HepG2 (cell line): Measurements from ENCODE around the gene GSK3A. TPM values are rescaled to one million over a fixed set of nuclear protein-coding genes. Genes with fewer than 3 reads are reported as not detected.

ENCODE experiments used
- CHCHD3 ChIP-seq: sonication (generic); formaldehyde crosslinking; IDR thresholded peaks from 2 replicates; pipeline ENCODE4 v1.8.0; 2022; ENCODE audit warnings: mild to moderate bottlenecking, missing genetic modification reagents, moderate library complexity
- KLF15 ChIP-seq: sonication (generic); formaldehyde crosslinking; IDR thresholded peaks from 2 replicates; pipeline ENCODE4 v1.8.1; 2023; ENCODE audit warnings: borderline replicate concordance, mild to moderate bottlenecking, inconsistent platforms, missing genetic modification reagents, mixed read lengths
- MTA3 ChIP-seq: sonication (generic); formaldehyde crosslinking; IDR thresholded peaks from 2 replicates; pipeline ENCODE4 v1.4.0; 2020; ENCODE audit warnings: missing genetic modification reagents
- NR2F2 ChIP-seq: IDR thresholded peaks from 2 replicates; pipeline ENCODE4 v1.6.1; 2012; ENCODE audit warnings: low read depth, inconsistent platforms, borderline replicate concordance
- NR3C1 ChIP-seq: sonication (generic); formaldehyde crosslinking; IDR thresholded peaks from 2 replicates; pipeline ENCODE4 v1.4.0; 2020; ENCODE audit warnings: missing genetic modification reagents
- RXRA ChIP-seq: sonication (generic); formaldehyde crosslinking; IDR thresholded peaks from 2 replicates; pipeline ENCODE4 v1.5.1; 2020; ENCODE audit warnings: missing genetic modification reagents
- SIX4 ChIP-seq: sonication (generic); formaldehyde crosslinking; IDR thresholded peaks from 2 replicates; pipeline ENCODE4 v1.4.0; 2020; ENCODE audit warnings: missing genetic modification reagents
- SNAI1 ChIP-seq: sonication (generic); formaldehyde crosslinking; IDR thresholded peaks from 2 replicates; pipeline ENCODE4 v1.5.0; 2020; ENCODE audit warnings: mild to moderate bottlenecking, missing genetic modification reagents, borderline replicate concordance
- ZBTB1 ChIP-seq: sonication (generic); formaldehyde crosslinking; IDR thresholded peaks from 2 replicates; pipeline ENCODE4 v1.4.0; 2020; ENCODE audit warnings: missing genetic modification reagents, borderline replicate concordance
- ZNF501 ChIP-seq: sonication (generic); formaldehyde crosslinking; IDR thresholded peaks from 2 replicates; pipeline ENCODE4 v1.5.1; 2020; ENCODE audit warnings: mild to moderate bottlenecking, moderate library complexity, missing genetic modification reagents
- ZNF563 ChIP-seq: sonication (generic); formaldehyde crosslinking; IDR thresholded peaks from 2 replicates; pipeline ENCODE4 v1.8.0; 2022; ENCODE audit warnings: mild to moderate bottlenecking, moderate library complexity, missing genetic modification reagents
- ZNF670 ChIP-seq: sonication (generic); formaldehyde crosslinking; IDR thresholded peaks from 2 replicates; pipeline ENCODE4 v1.8.0; 2022; ENCODE audit warnings: mild to moderate bottlenecking, missing genetic modification reagents, borderline replicate concordance
- ZSCAN9 ChIP-seq: IDR thresholded peaks from 2 replicates; pipeline ENCODE4 v1.6.1; 2016; ENCODE audit warnings: borderline replicate concordance
- polyA plus RNA-seq, 8 experiments: library from polyadenylated mRNA; depleted of rRNA in 3 of 8; stranded (reverse) in 7 of 8; unstranded in 1 of 8; fragments of >200 nt; fragmentation: Illumina TruSeq in 4 of 8; extraction: Trizol in 4 of 8; gene quantifications; 2 replicates each; pipeline versions ENCODE4 v1.2.1 to v1.2.3, GENCODE V29; 2011 to 2016; ENCODE audit warnings: low read depth in 4 of 8, missing spikeins in 1 of 8, mixed read lengths in 1 of 8; ENCODE audit not compliant: insufficient read depth in 1 of 8
- total RNA-seq, 5 experiments: library from RNA; depleted of rRNA; stranded (reverse); fragments of >200 nt; fragmentation: Illumina TruSeq; extraction: Trizol; gene quantifications; 2 replicates each; pipeline ENCODE4 v1.2.3, GENCODE V29; 2016; ENCODE audit warnings: low read depth in 1 of 5
- TF ChIP-seq, protein P1 (sequence below): sonication (generic); formaldehyde crosslinking; IDR thresholded peaks from 2 replicates; pipeline ENCODE4 v1.4.0; 2020; ENCODE audit warnings: mild to moderate bottlenecking, missing genetic modification reagents
- TF ChIP-seq, protein P2 (sequence below): sonication (generic); formaldehyde crosslinking; IDR thresholded peaks from 2 replicates; pipeline ENCODE4 v1.4.0; 2020; ENCODE audit warnings: missing genetic modification reagents
- TF ChIP-seq, protein P3 (sequence below): sonication (generic); formaldehyde crosslinking; IDR thresholded peaks from 2 replicates; pipeline ENCODE4 v1.4.0; 2020; ENCODE audit warnings: missing genetic modification reagents
- TF ChIP-seq, protein P4 (sequence below): sonication (generic); formaldehyde crosslinking; IDR thresholded peaks from 2 replicates; pipeline ENCODE4 v1.5.1; 2020; ENCODE audit warnings: missing genetic modification reagents, mild to moderate bottlenecking, borderline replicate concordance
- TF ChIP-seq, protein P5 (sequence below): IDR thresholded peaks from 2 replicates; pipeline ENCODE4 v1.6.1; 2012; ENCODE audit warnings: low read depth, low read length, improper control_type of control experiment
- TF ChIP-seq, protein P6 (sequence below): sonication (generic); formaldehyde crosslinking; IDR thresholded peaks from 2 replicates; pipeline ENCODE4 v1.8.0; 2022; ENCODE audit warnings: low read depth, missing genetic modification reagents
- TF ChIP-seq, protein P7 (sequence below): sonication (generic); formaldehyde crosslinking; IDR thresholded peaks from 2 replicates; pipeline ENCODE4 v1.4.0; 2020; ENCODE audit warnings: low read depth, mild to moderate bottlenecking, missing genetic modification reagents

GSK3A gene
- total and polyA plus RNA-seq, 2 of the 13 experiments (the other 11 are each of a cell fraction or from before 2014, with no cell fraction given) = 16.9 to 52.5 TPM

DNA sequence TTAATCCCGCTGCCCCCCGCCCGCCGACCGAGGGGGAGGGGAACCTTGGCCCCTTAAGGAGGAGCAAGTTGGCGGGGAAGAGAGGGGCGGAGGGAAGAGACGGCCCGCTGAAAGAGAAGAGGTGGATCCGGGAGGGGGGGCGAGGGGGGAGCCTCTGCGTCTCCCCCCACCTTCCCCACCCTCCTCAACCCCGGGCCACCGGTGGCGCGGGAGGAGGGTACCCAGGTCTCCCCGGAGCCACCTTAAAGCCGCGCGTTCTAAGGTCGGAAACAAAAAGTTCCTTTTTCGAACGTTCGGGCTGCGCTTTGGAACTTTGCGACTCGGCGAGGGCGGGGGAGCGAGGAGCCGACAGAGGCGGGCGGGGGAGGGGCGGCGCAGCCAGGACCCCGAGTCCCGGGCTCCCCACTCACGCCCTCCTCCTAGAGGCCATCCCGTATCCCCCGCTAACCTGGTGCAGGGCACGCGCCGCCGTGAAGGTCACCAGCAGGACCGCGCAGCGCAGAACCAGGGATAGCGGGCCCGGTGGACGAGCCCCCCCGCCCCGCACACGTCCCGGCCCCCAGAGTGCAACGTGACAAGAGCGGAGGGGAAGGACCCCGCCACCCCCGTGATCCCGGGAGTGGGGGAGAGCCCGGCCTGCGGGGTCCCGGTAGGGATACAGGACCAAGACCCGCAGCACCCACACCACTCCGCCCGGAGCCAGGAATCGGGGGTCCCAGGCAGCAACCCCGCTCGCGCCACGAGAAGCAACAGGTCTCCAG lies 11.9 kb upstream of the GSK3A start (continued):
- no peak for TF ChIP-seq ZBTB1 (CRISPR knock-in tag)
- TF ChIP-seq, protein P1, sequence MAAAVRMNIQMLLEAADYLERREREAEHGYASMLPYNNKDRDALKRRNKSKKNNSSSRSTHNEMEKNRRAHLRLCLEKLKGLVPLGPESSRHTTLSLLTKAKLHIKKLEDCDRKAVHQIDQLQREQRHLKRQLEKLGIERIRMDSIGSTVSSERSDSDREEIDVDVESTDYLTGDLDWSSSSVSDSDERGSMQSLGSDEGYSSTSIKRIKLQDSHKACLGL (CRISPR knock-in tag) = peak; percentile 25; the same call in 1 of the 2 replicates
- TF ChIP-seq SNAI1 (CRISPR knock-in tag) = no peak
- TF ChIP-seq ZNF501 = peak; percentile 50; the same call in 1 of the 2 replicates
- no peak for TF ChIP-seq NR3C1
- no peak for TF ChIP-seq SIX4 (CRISPR knock-in tag)
- TF ChIP-seq, protein P2, sequence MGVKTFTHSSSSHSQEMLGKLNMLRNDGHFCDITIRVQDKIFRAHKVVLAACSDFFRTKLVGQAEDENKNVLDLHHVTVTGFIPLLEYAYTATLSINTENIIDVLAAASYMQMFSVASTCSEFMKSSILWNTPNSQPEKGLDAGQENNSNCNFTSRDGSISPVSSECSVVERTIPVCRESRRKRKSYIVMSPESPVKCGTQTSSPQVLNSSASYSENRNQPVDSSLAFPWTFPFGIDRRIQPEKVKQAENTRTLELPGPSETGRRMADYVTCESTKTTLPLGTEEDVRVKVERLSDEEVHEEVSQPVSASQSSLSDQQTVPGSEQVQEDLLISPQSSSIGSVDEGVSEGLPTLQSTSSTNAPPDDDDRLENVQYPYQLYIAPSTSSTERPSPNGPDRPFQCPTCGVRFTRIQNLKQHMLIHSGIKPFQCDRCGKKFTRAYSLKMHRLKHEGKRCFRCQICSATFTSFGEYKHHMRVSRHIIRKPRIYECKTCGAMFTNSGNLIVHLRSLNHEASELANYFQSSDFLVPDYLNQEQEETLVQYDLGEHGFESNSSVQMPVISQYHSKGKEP = no peak
- TF ChIP-seq MTA3 (CRISPR knock-in tag) = no peak
- TF ChIP-seq, protein P3, sequence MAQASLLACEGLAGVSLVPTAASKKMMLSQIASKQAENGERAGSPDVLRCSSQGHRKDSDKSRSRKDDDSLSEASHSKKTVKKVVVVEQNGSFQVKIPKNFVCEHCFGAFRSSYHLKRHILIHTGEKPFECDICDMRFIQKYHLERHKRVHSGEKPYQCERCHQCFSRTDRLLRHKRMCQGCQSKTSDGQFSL (CRISPR knock-in tag) = peak; percentile 77; the same call in 1 of the 2 replicates
- no peak for TF ChIP-seq ZNF670
- TF ChIP-seq ZNF563 (CRISPR knock-in tag) = no peak
- TF ChIP-seq, protein P4, sequence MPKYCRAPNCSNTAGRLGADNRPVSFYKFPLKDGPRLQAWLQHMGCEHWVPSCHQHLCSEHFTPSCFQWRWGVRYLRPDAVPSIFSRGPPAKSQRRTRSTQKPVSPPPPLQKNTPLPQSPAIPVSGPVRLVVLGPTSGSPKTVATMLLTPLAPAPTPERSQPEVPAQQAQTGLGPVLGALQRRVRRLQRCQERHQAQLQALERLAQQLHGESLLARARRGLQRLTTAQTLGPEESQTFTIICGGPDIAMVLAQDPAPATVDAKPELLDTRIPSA (CRISPR knock-in tag) = 0 out of 2 replicates have a peak, but pooled peaks have one; percentile 15
- TF ChIP-seq NR2F2 = no peak; the same call in 1 of the 2 replicates
- peak; percentile 76; the same call in 1 of the 2 replicates for TF ChIP-seq RXRA
- TF ChIP-seq, protein P5, sequence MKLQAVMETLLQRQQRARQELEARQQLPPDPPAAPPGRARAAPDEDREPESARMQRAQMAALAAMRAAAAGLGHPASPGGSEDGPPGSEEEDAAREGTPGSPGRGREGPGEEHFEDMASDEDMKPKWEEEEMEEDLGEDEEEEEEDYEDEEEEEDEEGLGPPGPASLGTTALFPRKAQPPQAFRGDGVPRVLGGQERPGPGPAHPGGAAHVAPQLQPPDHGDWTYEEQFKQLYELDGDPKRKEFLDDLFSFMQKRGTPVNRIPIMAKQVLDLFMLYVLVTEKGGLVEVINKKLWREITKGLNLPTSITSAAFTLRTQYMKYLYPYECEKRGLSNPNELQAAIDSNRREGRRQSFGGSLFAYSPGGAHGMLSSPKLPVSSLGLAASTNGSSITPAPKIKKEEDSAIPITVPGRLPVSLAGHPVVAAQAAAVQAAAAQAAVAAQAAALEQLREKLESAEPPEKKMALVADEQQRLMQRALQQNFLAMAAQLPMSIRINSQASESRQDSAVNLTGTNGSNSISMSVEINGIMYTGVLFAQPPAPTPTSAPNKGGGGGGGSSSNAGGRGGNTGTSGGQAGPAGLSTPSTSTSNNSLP = no peak
- TF ChIP-seq CHCHD3 (CRISPR knock-in tag) = no peak
- TF ChIP-seq, protein P6, sequence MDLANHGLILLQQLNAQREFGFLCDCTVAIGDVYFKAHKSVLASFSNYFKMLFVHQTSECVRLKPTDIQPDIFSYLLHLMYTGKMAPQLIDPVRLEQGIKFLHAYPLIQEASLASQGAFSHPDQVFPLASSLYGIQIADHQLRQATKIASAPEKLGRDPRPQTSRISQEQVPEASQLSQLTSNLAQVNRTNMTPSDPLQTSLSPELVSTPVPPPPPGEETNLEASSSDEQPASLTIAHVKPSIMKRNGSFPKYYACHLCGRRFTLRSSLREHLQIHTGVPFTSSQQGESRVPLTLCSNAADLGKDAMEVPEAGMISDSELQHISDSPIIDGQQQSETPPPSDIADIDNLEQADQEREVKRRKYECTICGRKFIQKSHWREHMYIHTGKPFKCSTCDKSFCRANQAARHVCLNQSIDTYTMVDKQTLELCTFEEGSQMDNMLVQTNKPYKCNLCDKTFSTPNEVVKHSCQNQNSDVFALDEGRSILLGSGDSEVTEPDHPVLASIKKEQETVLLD (CRISPR knock-in tag) = peak; percentile 70
- TF ChIP-seq KLF15 (CRISPR knock-in tag) = no peak
- TF ChIP-seq ZSCAN9 (CRISPR knock-in tag) = no peak
- TF ChIP-seq, protein P7, sequence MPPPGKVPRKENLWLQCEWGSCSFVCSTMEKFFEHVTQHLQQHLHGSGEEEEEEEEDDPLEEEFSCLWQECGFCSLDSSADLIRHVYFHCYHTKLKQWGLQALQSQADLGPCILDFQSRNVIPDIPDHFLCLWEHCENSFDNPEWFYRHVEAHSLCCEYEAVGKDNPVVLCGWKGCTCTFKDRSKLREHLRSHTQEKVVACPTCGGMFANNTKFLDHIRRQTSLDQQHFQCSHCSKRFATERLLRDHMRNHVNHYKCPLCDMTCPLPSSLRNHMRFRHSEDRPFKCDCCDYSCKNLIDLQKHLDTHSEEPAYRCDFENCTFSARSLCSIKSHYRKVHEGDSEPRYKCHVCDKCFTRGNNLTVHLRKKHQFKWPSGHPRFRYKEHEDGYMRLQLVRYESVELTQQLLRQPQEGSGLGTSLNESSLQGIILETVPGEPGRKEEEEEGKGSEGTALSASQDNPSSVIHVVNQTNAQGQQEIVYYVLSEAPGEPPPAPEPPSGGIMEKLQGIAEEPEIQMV (CRISPR knock-in tag) = no peak
